ENCODE data around the gene NFYC. TPM values are rescaled to one million over a fixed set of nuclear protein-coding genes. Genes with fewer than 3 reads are reported as not detected.

Gene NFYC
- total and polyA plus RNA-seq, 2 of the 8 experiments (the other 6 are each of a cell fraction or from before 2014, with no cell fraction given), result 54.1 to 124 TPM

- Histone ChIP-seq H2AFZ (ENCODE audit: low read length) (no peak overlapping the region), H3K79me1 (ENCODE audit: low read depth, low read length) (peaks cover 2% of the 10 kb centered on the region), H3K9me3 (ENCODE audit: insufficient read depth in 2 of 2, low read depth in 1 of 2, low read length in 1 of 2) (no peaks in the 10 kb centered on the region), H3K23ac (ENCODE audit: insufficient read length) (no peak overlapping the region), H3K27me3 (replicated peaks in 1 of 4; ENCODE audit: control insufficient read depth in 3 of 4, extremely low read depth in 1 of 4, insufficient read depth in 3 of 4, low read length in 3 of 4) (no peaks in the 10 kb centered on the region), H4K5ac (ENCODE audit: insufficient read length, low read depth, low read length) (no peak overlapping the region), H3K4me3 (ENCODE audit: extremely low read depth in 1 of 4, insufficient read depth in 2 of 4, low read depth in 3 of 4, low read length in 4 of 4) (no peak overlapping the region), H4K91ac (replicated peaks; ENCODE audit: insufficient read length, low read length) (no peak overlapping the region), H3K4me2 (ENCODE audit: insufficient read depth in 1 of 2, low read depth in 2 of 2, low read length in 2 of 2) (no peak overlapping the region), H3K14ac (ENCODE audit: insufficient read length) (no peak overlapping the region), H2BK20ac (ENCODE audit: low read length) (no peak overlapping the region), H2BK5ac (ENCODE audit: low read depth, low read length) (no peak overlapping the region), H3K18ac (ENCODE audit: extremely low read depth, low read length) (no peak overlapping the region), H3K27ac (ENCODE audit: low read depth, low read length) (no peak overlapping the region), H3K36me3 (ENCODE audit: control insufficient read depth in 2 of 4, insufficient read depth in 4 of 4, low read length in 3 of 4) (no peaks in the 10 kb centered on the region), H2BK120ac (replicated peaks; ENCODE audit: low read depth, low read length) (no peak overlapping the region), H3K4me1 (replicated peaks in 1 of 4; ENCODE audit: control insufficient read depth in 3 of 4, insufficient read depth in 4 of 4, low read length in 3 of 4) (peaks cover 0 to 9% (median 5%) of the 10 kb centered on the region in 4 experiments; a peak in 5 of 7 replicates), H2BK15ac (ENCODE audit: low read length) (no peak overlapping the region), H2AK5ac (ENCODE audit: low read depth, low read length) (no peak overlapping the region), H3K56ac (replicated peaks; ENCODE audit: insufficient read length, low read depth, low read length) (no peak overlapping the region), H3K9ac (replicated peaks in 1 of 4; ENCODE audit: extremely low read depth in 1 of 4, low read depth in 3 of 4, low read length in 3 of 4) (no peak overlapping the region), H3K23me2 (ENCODE audit: low read depth, low read length) (peaks cover 4% of the 10 kb centered on the region), H3K79me2 (ENCODE audit: control insufficient read depth in 1 of 2, insufficient read depth in 2 of 2, low read length in 2 of 2) (peaks cover 24 to 96% of the 10 kb centered on the region in 2 experiments), H2BK12ac (ENCODE audit: low read depth, low read length) (no peak overlapping the region), H3K4ac (replicated peaks; ENCODE audit: insufficient read length, low read depth, low read length) (no peak overlapping the region), H4K8ac (ENCODE audit: extremely low read depth, insufficient read depth, low read length) (no peak overlapping the region), H4K20me1 (replicated peaks in 1 of 2; ENCODE audit: control insufficient read depth in 1 of 2, insufficient read depth in 2 of 2, low read length in 2 of 2) (no peaks in the 10 kb centered on the region)
- WGBS, 2 experiments (ENCODE audit: extremely low coverage in 1 of 2, insufficient coverage in 1 of 2, insufficient read length in 1 of 2, insufficient replicate concordance in 2 of 2, low coverage in 1 of 2, low lambda C conversion rate in 2 of 2, missing lambda C conversion rate in 1 of 2), result 78% methylated on average over 5 of the region's 5 CpGs; no CpG with 5 or more reads in 1 of the 2 experiments
- POLR2A ChIA-PET (ENCODE audit: partially characterized antibody), result interaction anchor here (5.5 kb wide), 1 partner anchor 13 kb away, joined by 30 read pairs; no protein-coding TSS in a partner anchor
- no peak for DNase-seq (ENCODE audit: low read depth in 1 of 2, low spot score in 2 of 2)
- no peak for TF ChIP-seq POU5F1 (IDR thresholded peaks at IDR 0.05; ENCODE audit: low read depth, low read length)
- no peak for TF ChIP-seq CREB1 (IDR thresholded peaks at IDR 0.05)
- TF ChIP-seq CTBP2 (IDR thresholded peaks at IDR 0.05; ENCODE audit: borderline replicate concordance, insufficient read depth, insufficient read length, low read length), result no peak
- FAIRE-seq, result no peak
- CTCF ChIA-PET (ENCODE audit: partially characterized antibody), result interaction anchor here (1.4 kb wide), 1 partner anchor 77 kb away, joined by 3 read pairs; no protein-coding TSS in a partner anchor
Measured at GRCh38 chr1:40697436-40697835, 5.9 kb downstream of the NFYC start.
